ENCODE data around the gene FAM228A. TPM values are rescaled to one million over a fixed set of nuclear protein-coding genes. Genes with fewer than 3 reads are reported as not detected.
"Not testable (repeated sequence)": the region's sequence is repeated elsewhere in the genome, so short reads cannot be mapped to it uniquely, and the experiment has no call there.

Gene FAM228A
- polyA plus RNA-seq (ENCODE audit: insufficient read length), result 0.40 TPM

GRCh38 chr2:24174851-24175277, at the start of gene FAM228A:
FAM228A (plus strand) TSS chr2:24175053; CDS start chr2:24175481, 428 bp downstream.
- DNase-seq (ENCODE audit: low read depth), result no peak

GRCh38 chr2:24125956-24126355, 48.9 kb upstream of the FAM228A start:
- no peak for DNase-seq (ENCODE audit: low read depth)

GRCh38 chr2:24132543-24132942, 42.3 kb upstream of the FAM228A start:
- DNase-seq (ENCODE audit: low read depth), result no peak

- not testable (repeated sequence) for DNase-seq (ENCODE audit: low read depth)
Observed at GRCh38 chr2:24140305-24140704, 34.5 kb upstream of the FAM228A start.

- no peak for DNase-seq (ENCODE audit: low read depth)
Observed at GRCh38 chr2:24147364-24147763, 27.5 kb upstream of the FAM228A start.

- no peak for DNase-seq (ENCODE audit: low read depth)
Observed at GRCh38 chr2:24152413-24153197, 22.2 kb upstream of the FAM228A start.

GRCh38 chr2:24153478-24153877, 21.4 kb upstream of the FAM228A start:
- no peak for DNase-seq (ENCODE audit: low read depth)

GRCh38 chr2:24158131-24158530, 16.7 kb upstream of the FAM228A start:
- no peak for DNase-seq (ENCODE audit: low read depth)

- DNase-seq (ENCODE audit: low read depth), result no peak
Observed at GRCh38 chr2:24159708-24160107, 15.1 kb upstream of the FAM228A start.

- DNase-seq (ENCODE audit: low read depth), result no peak
Observed at GRCh38 chr2:24160761-24161160, 14.1 kb upstream of the FAM228A start.

- DNase-seq (ENCODE audit: low read depth), result no peak
Observed at GRCh38 chr2:24162494-24162893, 12.4 kb upstream of the FAM228A start.

- no peak for DNase-seq (ENCODE audit: low read depth)
Observed at GRCh38 chr2:24163186-24163585, 11.7 kb upstream of the FAM228A start.

GRCh38 chr2:24163601-24164000, 11.3 kb upstream of the FAM228A start:
- no peak for DNase-seq (ENCODE audit: low read depth)

- no peak for DNase-seq (ENCODE audit: low read depth)
Observed at GRCh38 chr2:24164416-24164973, 10.4 kb upstream of the FAM228A start.

- DNase-seq (ENCODE audit: low read depth), result no peak
Observed at GRCh38 chr2:24169023-24169422, 5.8 kb upstream of the FAM228A start.

GRCh38 chr2:24175631-24176187, 856 bp downstream of the FAM228A start:
- no peak for DNase-seq (ENCODE audit: low read depth)

- no peak for DNase-seq (ENCODE audit: low read depth)
Observed at GRCh38 chr2:24176326-24176725, 1.5 kb downstream of the FAM228A start.

GRCh38 chr2:24179683-24180082, 4.8 kb downstream of the FAM228A start:
- no peak for DNase-seq (ENCODE audit: low read depth)

- no peak for DNase-seq (ENCODE audit: low read depth)
Observed at GRCh38 chr2:24181849-24182248, 7.0 kb downstream of the FAM228A start.

GRCh38 chr2:24182507-24182906, 7.7 kb downstream of the FAM228A start:
- DNase-seq (ENCODE audit: low read depth), result no peak

- DNase-seq (ENCODE audit: low read depth), result no peak
Observed at GRCh38 chr2:24183366-24184069, 8.7 kb downstream of the FAM228A start.

GRCh38 chr2:24189551-24189950, 14.7 kb downstream of the FAM228A start:
- DNase-seq (ENCODE audit: low read depth), result no peak

All from forelimb muscle (tissue), 1 donor.